ENCODE results near the gene ABI3. TPM values are rescaled to one million over a fixed set of nuclear protein-coding genes. Genes with fewer than 3 reads are reported as not detected.
"Not testable (repeated sequence)": the region's sequence is repeated elsewhere in the genome, so short reads cannot be mapped to it uniquely, and the experiment has no call there.

ABI3 gene
- total RNA-seq, 1 experiment from 2014 or later, result not detected

DNA sequence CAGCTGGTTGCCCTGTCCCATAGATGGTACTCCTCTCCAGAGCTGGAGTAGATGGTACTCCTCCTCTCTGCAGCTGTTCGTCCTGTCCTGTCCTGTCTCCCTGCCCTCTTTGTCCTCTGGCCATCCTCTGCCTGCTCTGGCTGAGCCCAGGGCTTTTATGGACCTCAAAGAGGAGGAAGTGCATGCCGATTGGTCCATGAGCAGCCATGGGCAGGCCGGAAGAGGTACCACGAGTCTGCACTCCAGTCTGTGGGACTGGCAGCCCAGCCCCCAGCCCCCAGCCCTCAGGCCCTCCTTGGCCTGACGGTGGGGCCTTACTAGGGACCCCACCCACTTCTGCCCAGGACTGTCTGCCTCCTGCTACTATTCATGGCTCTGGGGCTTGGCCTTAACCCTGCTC, 27.2 kb upstream of the ABI3 start:
- Mint-ChIP-seq H3K4me3 (ENCODE audit: unreplicated experiment) (no peak overlapping the region), H3K4me1 (ENCODE audit: insufficient read depth, unreplicated experiment) (no peaks in the 10 kb centered on the region), H3K27me3 (ENCODE audit: insufficient read depth, unreplicated experiment) (no peaks in the 10 kb centered on the region), H3K9me3 (ENCODE audit: unreplicated experiment) (peaks cover 13% of the 10 kb centered on the region), H3K36me3 (ENCODE audit: insufficient read depth, unreplicated experiment) (no peaks in the 10 kb centered on the region), H3K27ac (ENCODE audit: low read depth, unreplicated experiment) (no peak overlapping the region)
- intact Hi-C loops (cut with micrococcal nuclease), result no loop called here
- ChIA-PET POLR2A (no interaction called here), CTCF (interaction anchor here (0.7 to 1.6 kb wide), 2 partner anchors 9 to 137 kb away, joined by 3 to 7 read pairs; no protein-coding TSS in a partner anchor)
- no peak for TF ChIP-seq CTCF (IDR thresholded peaks at IDR 0.05; ENCODE audit: unreplicated experiment)
- no TSS peak for BruUV-seq (replicated peaks)
- no peak for DNase-seq (ENCODE audit: unreplicated experiment)

GRCh38 chr17:49183801-49184200, 26.7 kb upstream of the ABI3 start:
- POLR2A ChIA-PET, result no interaction called here
- CTCF ChIA-PET, result interaction anchor here (0.7 to 1.6 kb wide), 2 partner anchors 8 to 138 kb away, joined by 3 to 7 read pairs; no protein-coding TSS in a partner anchor
- no peak overlapping the region for H3K27ac Mint-ChIP-seq (ENCODE audit: low read depth, unreplicated experiment)
- no peaks in the 10 kb centered on the region for H3K4me1 Mint-ChIP-seq (ENCODE audit: insufficient read depth, unreplicated experiment)
- no peaks in the 10 kb centered on the region for H3K36me3 Mint-ChIP-seq (ENCODE audit: insufficient read depth, unreplicated experiment)
- no peak overlapping the region for H3K4me3 Mint-ChIP-seq (ENCODE audit: unreplicated experiment)
- intact Hi-C loops (cut with micrococcal nuclease), result no loop called here
- TF ChIP-seq CTCF (IDR thresholded peaks at IDR 0.05; ENCODE audit: unreplicated experiment), result no peak
- DNase-seq (ENCODE audit: unreplicated experiment), result no peak
- H3K27me3 Mint-ChIP-seq (ENCODE audit: insufficient read depth, unreplicated experiment), result no peaks in the 10 kb centered on the region
- BruUV-seq (replicated peaks), result no TSS peak
- peaks cover 13% of the 10 kb centered on the region for H3K9me3 Mint-ChIP-seq (ENCODE audit: unreplicated experiment)

GRCh38 chr17:49184522-49184921, 26.0 kb upstream of the ABI3 start:
- H3K27ac Mint-ChIP-seq (ENCODE audit: low read depth, unreplicated experiment); BruUV-seq (replicated peaks); intact Hi-C loops (cut with micrococcal nuclease); H3K4me1 Mint-ChIP-seq (ENCODE audit: insufficient read depth, unreplicated experiment); H3K27me3 Mint-ChIP-seq (ENCODE audit: insufficient read depth, unreplicated experiment); CTCF ChIA-PET; DNase-seq (ENCODE audit: unreplicated experiment); H3K36me3 Mint-ChIP-seq (ENCODE audit: insufficient read depth, unreplicated experiment); H3K4me3 Mint-ChIP-seq (ENCODE audit: unreplicated experiment): not testable (repeated sequence)
- POLR2A ChIA-PET, result interaction anchor here (1.7 kb wide), 1 partner anchor 58 kb away, joined by 3 read pairs; no protein-coding TSS in a partner anchor
- H3K9me3 Mint-ChIP-seq (ENCODE audit: unreplicated experiment), result peaks cover 13% of the 10 kb centered on the region

- H3K4me1 Mint-ChIP-seq (ENCODE audit: insufficient read depth, unreplicated experiment); H3K36me3 Mint-ChIP-seq (ENCODE audit: insufficient read depth, unreplicated experiment); H3K27me3 Mint-ChIP-seq (ENCODE audit: insufficient read depth, unreplicated experiment); intact Hi-C loops (cut with micrococcal nuclease); DNase-seq (ENCODE audit: unreplicated experiment); H3K4me3 Mint-ChIP-seq (ENCODE audit: unreplicated experiment); H3K27ac Mint-ChIP-seq (ENCODE audit: low read depth, unreplicated experiment); BruUV-seq (replicated peaks): not testable (repeated sequence)
- ChIA-PET CTCF (interaction anchor here (1.0 kb wide), 1 partner anchor 33 kb away, joined by 3 read pairs; no protein-coding TSS in a partner anchor), POLR2A (interaction anchor here (1.7 kb wide), 1 partner anchor 59 kb away, joined by 3 read pairs; no protein-coding TSS in a partner anchor)
- H3K9me3 Mint-ChIP-seq (ENCODE audit: unreplicated experiment), result peaks cover 13% of the 10 kb centered on the region
These were observed 25.1 kb upstream of the ABI3 start for GRCh38 chr17:49185381-49185780.

GRCh38 chr17:49187301-49187700, 23.2 kb upstream of the ABI3 start:
- no peak for DNase-seq (ENCODE audit: unreplicated experiment)
- intact Hi-C loops (cut with micrococcal nuclease), result no loop called here
- H3K9me3 Mint-ChIP-seq (ENCODE audit: unreplicated experiment), result peaks cover 13% of the 10 kb centered on the region
- no peaks in the 10 kb centered on the region for H3K4me1 Mint-ChIP-seq (ENCODE audit: insufficient read depth, unreplicated experiment)
- BruUV-seq (replicated peaks), result no TSS peak
- no peak overlapping the region for H3K27ac Mint-ChIP-seq (ENCODE audit: low read depth, unreplicated experiment)
- ChIA-PET CTCF (no interaction called here), POLR2A (interaction anchor here (0.8 kb wide), 1 partner anchor 1323 kb away, joined by 3 read pairs; no protein-coding TSS in a partner anchor)
- H3K4me3 Mint-ChIP-seq (ENCODE audit: unreplicated experiment), result no peak overlapping the region
- TF ChIP-seq CTCF (IDR thresholded peaks at IDR 0.05; ENCODE audit: unreplicated experiment), result no peak
- H3K27me3 Mint-ChIP-seq (ENCODE audit: insufficient read depth, unreplicated experiment), result no peaks in the 10 kb centered on the region
- H3K36me3 Mint-ChIP-seq (ENCODE audit: insufficient read depth, unreplicated experiment), result peaks cover 9% of the 10 kb centered on the region

All from MCF 10A (cell line).